ENCODE data around the gene SLITRK1. TPM values are rescaled to one million over a fixed set of nuclear protein-coding genes. Genes with fewer than 3 reads are reported as not detected.

Gene SLITRK1
- total RNA-seq, 2 experiments from 2014 or later, result not detected

DNA sequence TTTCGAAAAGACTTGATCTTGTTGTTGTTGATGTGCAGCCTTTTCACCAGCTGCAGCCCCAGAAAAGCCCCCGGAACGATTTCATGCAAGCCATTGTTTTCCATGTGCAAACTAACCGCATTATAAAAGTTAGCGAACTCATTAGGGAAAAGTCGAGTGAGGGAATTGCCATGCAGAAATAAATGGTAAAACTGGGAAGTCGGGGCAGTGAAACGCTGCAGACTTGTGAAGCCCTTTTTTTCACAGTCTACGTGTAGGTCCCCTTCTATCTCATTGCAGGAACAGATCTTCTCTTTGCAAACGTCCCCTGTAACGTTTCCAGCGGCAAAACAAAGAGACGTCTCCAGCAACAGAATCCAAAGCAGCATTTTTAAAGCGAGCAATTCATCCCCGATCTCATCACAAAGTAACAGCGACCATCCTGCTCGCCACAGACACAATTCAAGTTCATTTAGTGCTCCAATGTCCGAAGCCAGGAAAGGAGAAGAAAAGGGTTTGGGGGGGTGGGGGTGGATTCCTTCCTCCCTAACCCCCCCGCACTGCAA, 1.1 kb downstream of the SLITRK1 start:
- no peak overlapping the region for H3K4me3 Mint-ChIP-seq
- H3K9me3 Mint-ChIP-seq, result no peaks in the 10 kb centered on the region
- H3K27ac Mint-ChIP-seq, result no peak overlapping the region
- H3K27me3 Mint-ChIP-seq, result peaks cover 78% of the 10 kb centered on the region
- H3K27me3 ChIP-seq (ENCODE audit: control insufficient read depth in 1 of 2, insufficient read depth in 2 of 2, low read length in 2 of 2), result peaks cover 43 to 48% of the 10 kb centered on the region in 2 experiments
- TF ChIP-seq CTCF (IDR thresholded peaks at IDR 0.05), result no peak
- no peaks in the 10 kb centered on the region for H3K36me3 ChIP-seq (ENCODE audit: insufficient read depth, low read length)
- H3K4me3 ChIP-seq (ENCODE audit: low read length), result no peak overlapping the region
- peaks cover 7% of the 10 kb centered on the region for H3K4me1 ChIP-seq (ENCODE audit: insufficient read depth, low read length)
- H3K4me1 Mint-ChIP-seq (ENCODE audit: low read depth), result peaks cover 18% of the 10 kb centered on the region
- CTCF ChIA-PET, result no interaction called here
- no peak for ATAC-seq (ENCODE audit: poor library complexity)
- H3K27ac ChIP-seq (ENCODE audit: low read depth in 1 of 2, low read length in 2 of 2), result no peak overlapping the region
- POLR2A ChIA-PET, result no interaction called here
- peaks cover 0 to 25% of the 10 kb centered on the region in 2 experiments for H3K9me3 ChIP-seq (ENCODE audit: control insufficient read depth in 1 of 2, insufficient read depth in 1 of 2, low read length in 2 of 2)
- no peaks in the 10 kb centered on the region for H3K36me3 Mint-ChIP-seq (ENCODE audit: low read depth)
- intact Hi-C loops (cut with DNase I, micrococcal nuclease), result no loop called here
- no peak for DNase-seq

- Mint-ChIP-seq H3K36me3 (ENCODE audit: low read depth) (no peaks in the 10 kb centered on the region), H3K27ac (no peak overlapping the region), H3K4me1 (ENCODE audit: low read depth) (peaks cover 18% of the 10 kb centered on the region), H3K27me3 (peaks cover 78% of the 10 kb centered on the region), H3K9me3 (no peaks in the 10 kb centered on the region), H3K4me3 (no peak overlapping the region)
- no peak for ATAC-seq (ENCODE audit: poor library complexity)
- no peak overlapping the region for H3K27ac ChIP-seq (ENCODE audit: low read depth in 1 of 2, low read length in 2 of 2)
- POLR2A ChIA-PET, result no interaction called here
- H3K27me3 ChIP-seq (ENCODE audit: control insufficient read depth in 1 of 2, insufficient read depth in 2 of 2, low read length in 2 of 2), result peaks cover 43 to 48% of the 10 kb centered on the region in 2 experiments
- no peaks in the 10 kb centered on the region for H3K36me3 ChIP-seq (ENCODE audit: insufficient read depth, low read length)
- peaks cover 7% of the 10 kb centered on the region for H3K4me1 ChIP-seq (ENCODE audit: insufficient read depth, low read length)
- TF ChIP-seq CTCF (IDR thresholded peaks at IDR 0.05), result no peak
- no peak for DNase-seq
- peaks cover 0 to 25% of the 10 kb centered on the region in 2 experiments for H3K9me3 ChIP-seq (ENCODE audit: control insufficient read depth in 1 of 2, insufficient read depth in 1 of 2, low read length in 2 of 2)
- intact Hi-C loops (cut with DNase I, micrococcal nuclease), result no loop called here
- no peak overlapping the region for H3K4me3 ChIP-seq (ENCODE audit: low read length)
- CTCF ChIA-PET, result no interaction called here
Observed at GRCh38 chr13:83880275-83881139, 1.8 kb downstream of the SLITRK1 start.

- DNase-seq (no peak), ATAC-seq (ENCODE audit: poor library complexity) (no peak)
- intact Hi-C loops (cut with DNase I, micrococcal nuclease), result no loop called here
- peaks cover 7% of the 10 kb centered on the region for H3K4me1 ChIP-seq (ENCODE audit: insufficient read depth, low read length)
- Mint-ChIP-seq H3K4me1 (ENCODE audit: low read depth) (peaks cover 18% of the 10 kb centered on the region), H3K9me3 (no peaks in the 10 kb centered on the region), H3K27ac (no peak overlapping the region), H3K27me3 (peaks cover 72% of the 10 kb centered on the region), H3K4me3 (no peak overlapping the region), H3K36me3 (ENCODE audit: low read depth) (no peaks in the 10 kb centered on the region)
- ChIA-PET CTCF (no interaction called here), POLR2A (no interaction called here)
- H3K9me3 ChIP-seq (ENCODE audit: control insufficient read depth in 1 of 2, insufficient read depth in 1 of 2, low read length in 2 of 2), result peaks cover 0 to 25% of the 10 kb centered on the region in 2 experiments
- H3K27me3 ChIP-seq (ENCODE audit: control insufficient read depth in 1 of 2, insufficient read depth in 2 of 2, low read length in 2 of 2), result peaks cover 43 to 48% of the 10 kb centered on the region in 2 experiments
- TF ChIP-seq CTCF (IDR thresholded peaks at IDR 0.05), result no peak
- no peak overlapping the region for H3K27ac ChIP-seq (ENCODE audit: low read depth in 1 of 2, low read length in 2 of 2)
- H3K36me3 ChIP-seq (ENCODE audit: insufficient read depth, low read length), result no peaks in the 10 kb centered on the region
- no peak overlapping the region for H3K4me3 ChIP-seq (ENCODE audit: low read length)
Observed at GRCh38 chr13:83879431-83880171, 2.7 kb downstream of the SLITRK1 start.

Measured in CD4-positive, alpha-beta T cell (primary cell).